GM23338 (cell line): ENCODE measurements around the gene NAALADL2. TPM values are rescaled to one million over a fixed set of nuclear protein-coding genes. Genes with fewer than 3 reads are reported as not detected.

Experiments
- ATAC-seq: fragments of 200-7000 bp; cut with Tn5 transposase; 3 replicates; pipeline ENCODE4 v1.9.1; 2020
- DNase-seq: peaks from one replicate; pipeline ENCODE4 v3.0.0-alpha.2; 2015; ENCODE audit warnings: low spot score
- H2AFZ ChIP-seq: fragments of 200-600 bp; sonication (generic); 2 replicates; pipeline ENCODE4 v1.8.0; 2016; ENCODE audit warnings: antibody characterized with exemption, mild to moderate bottlenecking, moderate library complexity
- H3F3A ChIP-seq: fragments of 200-600 bp; sonication (generic); replicated peaks from 2 replicates; pipeline ENCODE4 v1.8.0; 2017; ENCODE audit warnings: antibody characterized with exemption, mixed run types, low read depth
- H3K27ac ChIP-seq: fragments of 200-600 bp; sonication (generic); 2 replicates; pipeline ENCODE4 v1.6.1; 2016; ENCODE audit warnings: low read depth
- H3K27me3 ChIP-seq: fragments of 200-600 bp; sonication (generic); 2 replicates; pipeline ENCODE4 v1.8.0; 2016; ENCODE audit warnings: mild to moderate bottlenecking, mixed run types, moderate library complexity; ENCODE audit not compliant: insufficient read depth
- H3K36me3 ChIP-seq: fragments of 200-600 bp; sonication (generic); 2 replicates; pipeline ENCODE4 v1.8.0; 2016; ENCODE audit warnings: mild to moderate bottlenecking; ENCODE audit not compliant: insufficient read depth
- H3K4me1 ChIP-seq: fragments of 200-600 bp; sonication (generic); 2 replicates; pipeline ENCODE4 v1.8.0; 2016; ENCODE audit warnings: mild to moderate bottlenecking, moderate library complexity; ENCODE audit not compliant: insufficient read depth
- H3K4me2 ChIP-seq: fragments of 200-600 bp; sonication (generic); 2 replicates; pipeline ENCODE4 v1.7.1; 2017; ENCODE audit warnings: mixed run types
- H3K4me3 ChIP-seq: fragments of 200-600 bp; sonication (generic); 2 replicates; pipeline ENCODE4 v1.6.1; 2016; ENCODE audit warnings: mixed run types
- H3K79me2 ChIP-seq: fragments of 200-600 bp; sonication (generic); replicated peaks from 2 replicates; pipeline ENCODE4 v1.8.0; 2017; ENCODE audit warnings: mild to moderate bottlenecking; ENCODE audit not compliant: insufficient read depth
- H3K9me2 ChIP-seq: fragments of 200-600 bp; sonication (generic); 2 replicates; pipeline ENCODE4 v1.8.0; 2017; ENCODE audit not compliant: insufficient read depth
- H4K20me1 ChIP-seq: fragments of 200-600 bp; sonication (generic); replicated peaks from 2 replicates; pipeline ENCODE4 v1.8.0; 2017; ENCODE audit warnings: mild to moderate bottlenecking; ENCODE audit not compliant: insufficient read depth
- H3K27ac Mint-ChIP-seq: 2 replicates; pipeline ENCODE4 v1.8.0; 2020; ENCODE audit warnings: inconsistent platforms, mild to moderate bottlenecking, moderate library complexity, mixed read lengths
- H3K27me3 Mint-ChIP-seq: 3 replicates; pipeline ENCODE4 v1.8.0; 2022; ENCODE audit warnings: low read depth, mild to moderate bottlenecking, moderate library complexity, mixed read lengths, inconsistent platforms; ENCODE audit not compliant: insufficient read depth, poor library complexity
- H3K36me3 Mint-ChIP-seq: 3 replicates; pipeline ENCODE4 v1.8.0; 2021; ENCODE audit warnings: low read depth, mild to moderate bottlenecking, inconsistent platforms, moderate library complexity, mixed read lengths
- H3K4me1 Mint-ChIP-seq: 3 replicates; pipeline ENCODE4 v1.8.0; 2020; ENCODE audit warnings: mild to moderate bottlenecking, inconsistent platforms, mixed read lengths
- H3K4me3 Mint-ChIP-seq: 3 replicates; pipeline ENCODE4 v1.8.0; 2021; ENCODE audit warnings: moderate library complexity, mild to moderate bottlenecking, inconsistent platforms, mixed read lengths
- H3K9me3 Mint-ChIP-seq: 3 replicates; pipeline ENCODE4 v1.8.0; 2020; ENCODE audit warnings: moderate library complexity, mild to moderate bottlenecking, inconsistent platforms, mixed read lengths
- CREB1 ChIP-seq: fragments of 250-450 bp; sonication (Bioruptor Pico); IDR thresholded peaks from 2 replicates; pipeline ENCODE4 v1.5.0; 2020; ENCODE audit warnings: low read depth, mild to moderate bottlenecking, moderate library complexity
- EZH2 ChIP-seq: fragments of 200-600 bp; sonication (generic); IDR thresholded peaks from one replicate; pipeline ENCODE4 v1.8.0; 2017; ENCODE audit warnings: antibody characterized with exemption, mild to moderate bottlenecking, low read depth; ENCODE audit not compliant: unreplicated experiment
- EZH2phosphoT487 ChIP-seq: fragments of 200-600 bp; sonication (generic); IDR thresholded peaks from one replicate; pipeline ENCODE4 v1.8.1; 2018; ENCODE audit warnings: antibody characterized with exemption; ENCODE audit not compliant: unreplicated experiment
- JUNB ChIP-seq: IDR thresholded peaks from one replicate; pipeline ENCODE4 v1.6.1; 2016; ENCODE audit warnings: antibody characterized with exemption; ENCODE audit not compliant: unreplicated experiment
- NANOG ChIP-seq: IDR thresholded peaks from 2 replicates; pipeline ENCODE4 v1.6.1; 2016; ENCODE audit warnings: antibody characterized with exemption, borderline replicate concordance
- POLR2AphosphoS5 ChIP-seq: IDR thresholded peaks from 2 replicates; pipeline ENCODE4 v1.6.1; 2016; ENCODE audit warnings: antibody characterized with exemption, low read depth
- STAT1 ChIP-seq: IDR thresholded peaks from one replicate; pipeline ENCODE4 v1.6.1; 2016; ENCODE audit warnings: antibody characterized with exemption; ENCODE audit not compliant: unreplicated experiment
- ZNF114 ChIP-seq: fragments of 250-450 bp; sonication (Bioruptor Pico); IDR thresholded peaks from 2 replicates; pipeline ENCODE4 v1.5.0; 2020; ENCODE audit warnings: mild to moderate bottlenecking, moderate library complexity
- ZNF331 ChIP-seq: fragments of 250-450 bp; sonication (Bioruptor Pico); IDR thresholded peaks from 2 replicates; pipeline ENCODE4 v1.5.0; 2020; ENCODE audit warnings: low read depth, mild to moderate bottlenecking, moderate library complexity
- polyA plus RNA-seq: library from polyadenylated mRNA; unstranded; fragments of >200 nt; fragmentation: Nextera tagmentation; extraction: Ambion mirVana; gene quantifications from 2 replicates; pipeline ENCODE4 v1.2.1, GENCODE V29; 2016
- total RNA-seq: library from RNA; depleted of rRNA; stranded (reverse); fragments of >200 nt; shearing (Covaris generic); gene quantifications from 2 replicates; pipeline ENCODE4 v1.2.3, GENCODE V29; 2014
- TF ChIP-seq, protein P1 (sequence below): IDR thresholded peaks from one replicate; pipeline ENCODE4 v1.6.1; 2018; ENCODE audit warnings: antibody characterized with exemption; ENCODE audit not compliant: unreplicated experiment
- TF ChIP-seq, protein P2 (sequence below): IDR thresholded peaks from 2 replicates; pipeline ENCODE4 v1.6.1; 2016; ENCODE audit warnings: antibody characterized with exemption
- TF ChIP-seq, protein P3 (sequence below): fragments of 250-450 bp; sonication (Bioruptor Pico); IDR thresholded peaks from 2 replicates; pipeline ENCODE4 v1.5.0; 2020; ENCODE audit warnings: mild to moderate bottlenecking, moderate library complexity
- TF ChIP-seq, protein P4 (sequence below), 2 experiments: fragments of 200-600 bp in 1 of 2; sonication (generic) in 1 of 2; conservative IDR thresholded peaks; 2 replicates each; pipeline versions ENCODE4 v1.5.1 to v1.6.1; 2016 to 2017; ENCODE audit warnings: antibody characterized with exemption in 2 of 2, low read depth in 2 of 2, mild to moderate bottlenecking in 2 of 2, moderate library complexity in 1 of 2

Gene NAALADL2
- total and polyA plus RNA-seq, 2 experiments from 2014 or later, result 1.6 to 2.6 TPM

DNA sequence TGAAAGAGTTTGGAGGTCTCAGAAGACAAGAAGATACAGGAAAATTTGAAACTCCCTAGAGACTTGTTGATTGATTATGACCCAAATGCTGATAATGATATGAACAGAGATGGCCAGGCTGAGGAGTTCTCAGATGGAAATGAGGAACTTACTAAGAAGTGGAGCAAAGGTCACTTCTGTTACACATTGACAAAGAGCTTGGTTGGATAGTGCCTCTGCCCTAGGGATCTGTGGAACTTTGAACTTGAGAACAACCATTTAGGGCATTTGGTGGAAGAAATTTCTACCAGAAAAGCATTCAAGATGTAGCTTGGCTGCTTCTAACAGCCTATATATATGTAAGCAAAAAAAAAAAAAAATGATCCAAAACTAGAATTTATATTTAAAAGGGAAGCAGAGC is 48.9 kb upstream of the NAALADL2 start:
- H3K4me1 Mint-ChIP-seq, result no peaks in the 10 kb centered on the region
- no peak overlapping the region for H3K4me3 Mint-ChIP-seq
- Histone ChIP-seq H3K4me1 (no peaks in the 10 kb centered on the region), H3K4me3 (no peak overlapping the region), H3K9me2 (0 out of 2 replicates have a peak, but pooled peaks cover 9% of the 10 kb centered on the region), H3F3A (no peaks in the 10 kb centered on the region), H2AFZ (no peak overlapping the region), H3K79me2 (no peaks in the 10 kb centered on the region), H3K4me2 (no peak overlapping the region), H3K27ac (no peak overlapping the region), H3K27me3 (no peaks in the 10 kb centered on the region), H3K36me3 (no peaks in the 10 kb centered on the region), H4K20me1 (no peaks in the 10 kb centered on the region)
- peaks cover 13% of the 10 kb centered on the region for H3K9me3 Mint-ChIP-seq
- no peak overlapping the region for H3K27ac Mint-ChIP-seq
- no peak for ATAC-seq
- H3K27me3 Mint-ChIP-seq, result peaks cover 2% of the 10 kb centered on the region
- DNase-seq, result no peak
- peaks cover 11% of the 10 kb centered on the region; the same call in 2 of the 3 replicates for H3K36me3 Mint-ChIP-seq
- TF ChIP-seq NANOG (no peak), EZH2phosphoT487 (no peak), JUNB (no peak), POLR2AphosphoS5 (no peak), ZNF331 (CRISPR knock-in tag) (no peak), CREB1 (CRISPR knock-in tag) (no peak), ZNF114 (CRISPR knock-in tag) (no peak), STAT1 (no peak), EZH2 (no peak)
- TF ChIP-seq, protein P1, sequence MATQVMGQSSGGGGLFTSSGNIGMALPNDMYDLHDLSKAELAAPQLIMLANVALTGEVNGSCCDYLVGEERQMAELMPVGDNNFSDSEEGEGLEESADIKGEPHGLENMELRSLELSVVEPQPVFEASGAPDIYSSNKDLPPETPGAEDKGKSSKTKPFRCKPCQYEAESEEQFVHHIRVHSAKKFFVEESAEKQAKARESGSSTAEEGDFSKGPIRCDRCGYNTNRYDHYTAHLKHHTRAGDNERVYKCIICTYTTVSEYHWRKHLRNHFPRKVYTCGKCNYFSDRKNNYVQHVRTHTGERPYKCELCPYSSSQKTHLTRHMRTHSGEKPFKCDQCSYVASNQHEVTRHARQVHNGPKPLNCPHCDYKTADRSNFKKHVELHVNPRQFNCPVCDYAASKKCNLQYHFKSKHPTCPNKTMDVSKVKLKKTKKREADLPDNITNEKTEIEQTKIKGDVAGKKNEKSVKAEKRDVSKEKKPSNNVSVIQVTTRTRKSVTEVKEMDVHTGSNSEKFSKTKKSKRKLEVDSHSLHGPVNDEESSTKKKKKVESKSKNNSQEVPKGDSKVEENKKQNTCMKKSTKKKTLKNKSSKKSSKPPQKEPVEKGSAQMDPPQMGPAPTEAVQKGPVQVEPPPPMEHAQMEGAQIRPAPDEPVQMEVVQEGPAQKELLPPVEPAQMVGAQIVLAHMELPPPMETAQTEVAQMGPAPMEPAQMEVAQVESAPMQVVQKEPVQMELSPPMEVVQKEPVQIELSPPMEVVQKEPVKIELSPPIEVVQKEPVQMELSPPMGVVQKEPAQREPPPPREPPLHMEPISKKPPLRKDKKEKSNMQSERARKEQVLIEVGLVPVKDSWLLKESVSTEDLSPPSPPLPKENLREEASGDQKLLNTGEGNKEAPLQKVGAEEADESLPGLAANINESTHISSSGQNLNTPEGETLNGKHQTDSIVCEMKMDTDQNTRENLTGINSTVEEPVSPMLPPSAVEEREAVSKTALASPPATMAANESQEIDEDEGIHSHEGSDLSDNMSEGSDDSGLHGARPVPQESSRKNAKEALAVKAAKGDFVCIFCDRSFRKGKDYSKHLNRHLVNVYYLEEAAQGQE, result no peak
- TF ChIP-seq, protein P2, sequence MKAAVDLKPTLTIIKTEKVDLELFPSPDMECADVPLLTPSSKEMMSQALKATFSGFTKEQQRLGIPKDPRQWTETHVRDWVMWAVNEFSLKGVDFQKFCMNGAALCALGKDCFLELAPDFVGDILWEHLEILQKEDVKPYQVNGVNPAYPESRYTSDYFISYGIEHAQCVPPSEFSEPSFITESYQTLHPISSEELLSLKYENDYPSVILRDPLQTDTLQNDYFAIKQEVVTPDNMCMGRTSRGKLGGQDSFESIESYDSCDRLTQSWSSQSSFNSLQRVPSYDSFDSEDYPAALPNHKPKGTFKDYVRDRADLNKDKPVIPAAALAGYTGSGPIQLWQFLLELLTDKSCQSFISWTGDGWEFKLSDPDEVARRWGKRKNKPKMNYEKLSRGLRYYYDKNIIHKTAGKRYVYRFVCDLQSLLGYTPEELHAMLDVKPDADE, result no peak
- TF ChIP-seq, protein P3, sequence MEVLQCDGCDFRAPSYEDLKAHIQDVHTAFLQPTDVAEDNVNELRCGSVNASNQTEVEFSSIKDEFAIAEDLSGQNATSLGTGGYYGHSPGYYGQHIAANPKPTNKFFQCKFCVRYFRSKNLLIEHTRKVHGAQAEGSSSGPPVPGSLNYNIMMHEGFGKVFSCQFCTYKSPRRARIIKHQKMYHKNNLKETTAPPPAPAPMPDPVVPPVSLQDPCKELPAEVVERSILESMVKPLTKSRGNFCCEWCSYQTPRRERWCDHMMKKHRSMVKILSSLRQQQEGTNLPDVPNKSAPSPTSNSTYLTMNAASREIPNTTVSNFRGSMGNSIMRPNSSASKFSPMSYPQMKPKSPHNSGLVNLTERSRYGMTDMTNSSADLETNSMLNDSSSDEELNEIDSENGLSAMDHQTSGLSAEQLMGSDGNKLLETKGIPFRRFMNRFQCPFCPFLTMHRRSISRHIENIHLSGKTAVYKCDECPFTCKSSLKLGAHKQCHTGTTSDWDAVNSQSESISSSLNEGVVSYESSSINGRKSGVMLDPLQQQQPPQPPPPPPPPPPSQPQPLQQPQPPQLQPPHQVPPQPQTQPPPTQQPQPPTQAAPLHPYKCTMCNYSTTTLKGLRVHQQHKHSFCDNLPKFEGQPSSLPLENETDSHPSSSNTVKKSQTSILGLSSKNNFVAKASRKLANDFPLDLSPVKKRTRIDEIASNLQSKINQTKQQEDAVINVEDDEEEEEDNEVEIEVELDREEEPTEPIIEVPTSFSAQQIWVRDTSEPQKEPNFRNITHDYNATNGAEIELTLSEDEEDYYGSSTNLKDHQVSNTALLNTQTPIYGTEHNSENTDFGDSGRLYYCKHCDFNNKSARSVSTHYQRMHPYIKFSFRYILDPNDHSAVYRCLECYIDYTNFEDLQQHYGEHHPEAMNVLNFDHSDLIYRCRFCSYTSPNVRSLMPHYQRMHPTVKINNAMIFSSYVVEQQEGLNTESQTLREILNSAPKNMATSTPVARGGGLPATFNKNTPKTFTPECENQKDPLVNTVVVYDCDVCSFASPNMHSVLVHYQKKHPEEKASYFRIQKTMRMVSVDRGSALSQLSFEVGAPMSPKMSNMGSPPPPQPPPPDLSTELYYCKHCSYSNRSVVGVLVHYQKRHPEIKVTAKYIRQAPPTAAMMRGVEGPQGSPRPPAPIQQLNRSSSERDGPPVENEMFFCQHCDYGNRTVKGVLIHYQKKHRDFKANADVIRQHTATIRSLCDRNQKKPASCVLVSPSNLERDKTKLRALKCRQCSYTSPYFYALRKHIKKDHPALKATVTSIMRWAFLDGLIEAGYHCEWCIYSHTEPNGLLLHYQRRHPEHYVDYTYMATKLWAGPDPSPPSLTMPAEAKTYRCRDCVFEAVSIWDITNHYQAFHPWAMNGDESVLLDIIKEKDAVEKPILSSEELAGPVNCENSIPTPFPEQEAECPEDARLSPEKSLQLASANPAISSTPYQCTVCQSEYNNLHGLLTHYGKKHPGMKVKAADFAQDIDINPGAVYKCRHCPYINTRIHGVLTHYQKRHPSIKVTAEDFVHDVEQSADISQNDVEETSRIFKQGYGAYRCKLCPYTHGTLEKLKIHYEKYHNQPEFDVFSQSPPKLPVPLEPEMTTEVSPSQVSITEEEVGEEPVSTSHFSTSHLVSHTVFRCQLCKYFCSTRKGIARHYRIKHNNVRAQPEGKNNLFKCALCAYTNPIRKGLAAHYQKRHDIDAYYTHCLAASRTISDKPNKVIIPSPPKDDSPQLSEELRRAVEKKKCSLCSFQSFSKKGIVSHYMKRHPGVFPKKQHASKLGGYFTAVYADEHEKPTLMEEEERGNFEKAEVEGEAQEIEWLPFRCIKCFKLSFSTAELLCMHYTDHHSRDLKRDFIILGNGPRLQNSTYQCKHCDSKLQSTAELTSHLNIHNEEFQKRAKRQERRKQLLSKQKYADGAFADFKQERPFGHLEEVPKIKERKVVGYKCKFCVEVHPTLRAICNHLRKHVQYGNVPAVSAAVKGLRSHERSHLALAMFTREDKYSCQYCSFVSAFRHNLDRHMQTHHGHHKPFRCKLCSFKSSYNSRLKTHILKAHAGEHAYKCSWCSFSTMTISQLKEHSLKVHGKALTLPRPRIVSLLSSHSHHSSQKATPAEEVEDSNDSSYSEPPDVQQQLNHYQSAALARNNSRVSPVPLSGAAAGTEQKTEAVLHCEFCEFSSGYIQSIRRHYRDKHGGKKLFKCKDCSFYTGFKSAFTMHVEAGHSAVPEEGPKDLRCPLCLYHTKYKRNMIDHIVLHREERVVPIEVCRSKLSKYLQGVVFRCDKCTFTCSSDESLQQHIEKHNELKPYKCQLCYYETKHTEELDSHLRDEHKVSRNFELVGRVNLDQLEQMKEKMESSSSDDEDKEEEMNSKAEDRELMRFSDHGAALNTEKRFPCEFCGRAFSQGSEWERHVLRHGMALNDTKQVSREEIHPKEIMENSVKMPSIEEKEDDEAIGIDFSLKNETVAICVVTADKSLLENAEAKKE (CRISPR knock-in tag), result no peak
- TF ChIP-seq, protein P4, sequence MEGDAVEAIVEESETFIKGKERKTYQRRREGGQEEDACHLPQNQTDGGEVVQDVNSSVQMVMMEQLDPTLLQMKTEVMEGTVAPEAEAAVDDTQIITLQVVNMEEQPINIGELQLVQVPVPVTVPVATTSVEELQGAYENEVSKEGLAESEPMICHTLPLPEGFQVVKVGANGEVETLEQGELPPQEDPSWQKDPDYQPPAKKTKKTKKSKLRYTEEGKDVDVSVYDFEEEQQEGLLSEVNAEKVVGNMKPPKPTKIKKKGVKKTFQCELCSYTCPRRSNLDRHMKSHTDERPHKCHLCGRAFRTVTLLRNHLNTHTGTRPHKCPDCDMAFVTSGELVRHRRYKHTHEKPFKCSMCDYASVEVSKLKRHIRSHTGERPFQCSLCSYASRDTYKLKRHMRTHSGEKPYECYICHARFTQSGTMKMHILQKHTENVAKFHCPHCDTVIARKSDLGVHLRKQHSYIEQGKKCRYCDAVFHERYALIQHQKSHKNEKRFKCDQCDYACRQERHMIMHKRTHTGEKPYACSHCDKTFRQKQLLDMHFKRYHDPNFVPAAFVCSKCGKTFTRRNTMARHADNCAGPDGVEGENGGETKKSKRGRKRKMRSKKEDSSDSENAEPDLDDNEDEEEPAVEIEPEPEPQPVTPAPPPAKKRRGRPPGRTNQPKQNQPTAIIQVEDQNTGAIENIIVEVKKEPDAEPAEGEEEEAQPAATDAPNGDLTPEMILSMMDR (conservative IDR thresholded peaks at IDR 0.05; ENCODE audit: low read depth in 2 of 2), result no peak
